Thymus (tissue), 11 donors: Measurements from ENCODE around the gene OCSTAMP. TPM values are rescaled to one million over a fixed set of nuclear protein-coding genes. Genes with fewer than 3 reads are reported as not detected.

ENCODE experiments used
- DNase-seq, 9 donors: peaks; one replicate each; pipeline ENCODE4 v3.0.0-alpha.2; 2013; ENCODE audit warnings: low spot score in 9 of 9, low read depth in 6 of 9, missing footprints in 1 of 9
- H3K27ac ChIP-seq, 2 donors: one replicate each; pipeline ENCODE4 v1.5.1; 2013; ENCODE audit warnings: control low read depth in 1 of 2, low read depth in 1 of 2, low read length in 1 of 2, mild to moderate bottlenecking in 1 of 2, moderate library complexity in 1 of 2
- H3K27me3 ChIP-seq, 2 donors: one replicate each; pipeline ENCODE4 v1.5.1; 2013; ENCODE audit warnings: low read length in 1 of 2; ENCODE audit not compliant: control insufficient read depth in 2 of 2, insufficient read depth in 1 of 2
- H3K36me3 ChIP-seq, 2 donors: one replicate each; pipeline ENCODE4 v1.5.1; 2013; ENCODE audit warnings: low read length in 1 of 2, mild to moderate bottlenecking in 1 of 2, moderate library complexity in 1 of 2; ENCODE audit not compliant: control insufficient read depth in 2 of 2, insufficient read depth in 2 of 2
- H3K4me1 ChIP-seq, 2 donors: one replicate each; pipeline ENCODE4 v1.5.1; 2013; ENCODE audit warnings: low read length in 2 of 2; ENCODE audit not compliant: control insufficient read depth in 2 of 2, insufficient read depth in 2 of 2
- H3K4me3 ChIP-seq, 2 donors: one replicate each; pipeline ENCODE4 v1.5.1; 2013; ENCODE audit warnings: low read length in 2 of 2, control low read depth in 1 of 2, mild to moderate bottlenecking in 1 of 2
- H3K9me3 ChIP-seq, 2 donors: one replicate each; pipeline ENCODE4 v1.5.1; 2013; ENCODE audit warnings: low read length in 1 of 2, mild to moderate bottlenecking in 1 of 2; ENCODE audit not compliant: control insufficient read depth in 2 of 2, insufficient read depth in 1 of 2
- WGBS: extraction: QIAGEN DNeasy Blood & Tissue Kit; methylation state at CpG from one replicate; pipeline ENCODE4 v1.1.7; 2013; 5-methylcytosine and 5-hydroxymethylcytosine counted together
- polyA plus RNA-seq: library from polyadenylated mRNA; stranded (reverse); fragments of 200-250 nt; gene quantifications from one replicate; pipeline ENCODE4 v1.2.3, GENCODE V29; 2013
- total RNA-seq: library from RNA; stranded (reverse); fragments of 120-200 nt; gene quantifications from one replicate; pipeline ENCODE4 v1.2.4, GENCODE V29; 2013
- donor health status: healthy.

Gene OCSTAMP
- total and polyA plus RNA-seq, 2 donors: under 0.01 to 0.02 TPM

- H3K4me3 ChIP-seq: no peak overlapping the region
- H3K27me3 ChIP-seq: no peaks in the 10 kb centered on the region
- DNase-seq: no peak
- H3K9me3 ChIP-seq: no peaks in the 10 kb centered on the region
- no peak overlapping the region for H3K27ac ChIP-seq
- no peaks in the 10 kb centered on the region for H3K4me1 ChIP-seq
- WGBS: 99% methylated on average over 5 of the region's 5 CpGs
- H3K36me3 ChIP-seq: no peaks in the 10 kb centered on the region
Observed at GRCh38 chr20:46586724-46587123, 36.3 kb upstream of the OCSTAMP start.

DNA sequence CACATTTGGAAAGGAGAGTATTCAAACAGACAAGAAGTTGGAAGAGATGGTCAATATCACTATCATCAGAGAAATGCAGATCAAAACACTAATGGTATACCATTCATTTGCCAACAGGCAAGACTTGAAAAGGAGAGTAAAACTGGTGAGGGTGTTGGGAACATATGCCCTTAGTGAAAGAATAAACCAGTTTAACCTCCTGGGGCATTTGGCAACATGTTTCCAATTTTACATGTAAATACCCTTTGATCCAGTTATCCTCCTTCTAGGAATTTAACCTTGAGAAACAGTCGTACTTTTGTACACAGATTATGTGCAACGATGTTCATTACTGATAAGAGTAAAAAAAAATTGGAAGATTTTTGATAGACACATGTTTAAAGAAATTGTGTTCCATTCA, 34.1 kb upstream of the OCSTAMP start:
- H3K4me1 ChIP-seq: no peaks in the 10 kb centered on the region
- no peaks in the 10 kb centered on the region for H3K9me3 ChIP-seq
- H3K27ac ChIP-seq: no peak overlapping the region
- H3K27me3 ChIP-seq: no peaks in the 10 kb centered on the region
- no peaks in the 10 kb centered on the region for H3K36me3 ChIP-seq
- 89% methylated on average over 2 of the region's 2 CpGs for WGBS
- H3K4me3 ChIP-seq: no peak overlapping the region
- no peak for DNase-seq

- H3K36me3 ChIP-seq: no peaks in the 10 kb centered on the region
- H3K27ac ChIP-seq: no peak overlapping the region
- H3K4me3 ChIP-seq: no peak overlapping the region
- H3K4me1 ChIP-seq: no peaks in the 10 kb centered on the region
- H3K9me3 ChIP-seq: no peaks in the 10 kb centered on the region
- 89% methylated on average over 17 of the region's 17 CpGs for WGBS
- DNase-seq: no peak
- no peaks in the 10 kb centered on the region for H3K27me3 ChIP-seq
Observed at GRCh38 chr20:46583411-46584214, 33.2 kb upstream of the OCSTAMP start.

DNA sequence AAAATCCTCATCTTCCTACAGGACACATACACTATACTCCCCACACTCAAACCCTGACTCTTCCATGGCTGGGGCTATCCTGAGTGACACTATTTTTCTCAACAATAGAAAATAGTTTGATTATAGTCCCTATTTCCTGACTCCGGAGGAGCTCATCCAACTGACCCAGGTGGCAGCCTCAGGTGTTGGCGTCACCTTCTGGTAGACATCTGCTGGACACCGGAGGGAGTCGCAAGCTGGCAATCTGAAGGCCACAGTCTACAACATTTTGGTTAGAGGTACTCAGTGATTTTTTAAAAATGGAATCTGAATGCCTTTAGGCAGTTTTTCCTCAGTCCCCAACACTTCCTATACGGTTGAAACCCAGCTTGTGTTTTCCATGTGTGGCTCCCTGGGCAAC, 32.2 kb upstream of the OCSTAMP start:
- no peaks in the 10 kb centered on the region for H3K4me1 ChIP-seq
- 95% methylated on average over 5 of the region's 5 CpGs for WGBS

GRCh38 chr20:46581391-46581790, 30.9 kb upstream of the OCSTAMP start:
- Histone ChIP-seq H3K4me1 (no peaks in the 10 kb centered on the region), H3K36me3 (no peaks in the 10 kb centered on the region), H3K27ac (no peak overlapping the region), H3K4me3 (no peak overlapping the region), H3K9me3 (no peaks in the 10 kb centered on the region), H3K27me3 (no peaks in the 10 kb centered on the region)
- WGBS: 84% methylated on average over 3 of the region's 3 CpGs
- no peak for DNase-seq

More for the DNA sequence above, 32.2 kb upstream of the OCSTAMP start:
- no peak for DNase-seq
- no peaks in the 10 kb centered on the region for H3K9me3 ChIP-seq
- no peak overlapping the region for H3K27ac ChIP-seq
- H3K4me3 ChIP-seq: no peak overlapping the region
- H3K36me3 ChIP-seq: no peaks in the 10 kb centered on the region
- no peaks in the 10 kb centered on the region for H3K27me3 ChIP-seq

DNA sequence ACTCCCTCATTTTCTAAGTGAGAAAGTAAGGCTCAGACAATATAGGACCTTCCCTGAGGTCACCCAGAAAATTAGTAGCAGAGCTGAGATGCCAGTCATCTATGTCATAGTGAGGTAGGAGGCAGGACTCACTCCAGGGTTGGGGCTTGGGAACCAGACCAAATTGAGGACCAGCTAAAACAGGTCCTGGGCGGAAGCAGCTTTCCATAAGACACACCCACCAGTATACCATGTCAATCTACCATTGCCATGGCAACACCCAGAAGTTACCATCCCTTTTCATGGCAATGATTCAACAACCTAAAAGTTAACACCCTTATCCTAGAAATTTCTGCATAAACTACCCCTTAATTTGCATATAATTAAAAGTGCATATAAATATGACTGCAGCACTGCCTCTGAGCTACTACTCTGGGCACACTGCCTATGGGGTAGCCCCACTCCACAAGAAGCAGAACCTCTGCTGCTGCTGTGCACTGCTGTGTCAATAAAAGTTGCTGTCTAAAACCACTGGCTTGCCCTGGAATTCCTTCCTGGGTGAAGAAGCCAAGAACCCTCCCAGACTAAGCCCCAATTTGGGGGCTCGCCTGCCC, 30.3 kb upstream of the OCSTAMP start:
- Histone ChIP-seq H3K4me3 (no peak overlapping the region), H3K27me3 (no peaks in the 10 kb centered on the region), H3K4me1 (no peaks in the 10 kb centered on the region), H3K36me3 (no peaks in the 10 kb centered on the region), H3K27ac (no peak overlapping the region), H3K9me3 (no peaks in the 10 kb centered on the region)
- 94% methylated on average over 2 of the region's 2 CpGs for WGBS
- no peak for DNase-seq

DNA sequence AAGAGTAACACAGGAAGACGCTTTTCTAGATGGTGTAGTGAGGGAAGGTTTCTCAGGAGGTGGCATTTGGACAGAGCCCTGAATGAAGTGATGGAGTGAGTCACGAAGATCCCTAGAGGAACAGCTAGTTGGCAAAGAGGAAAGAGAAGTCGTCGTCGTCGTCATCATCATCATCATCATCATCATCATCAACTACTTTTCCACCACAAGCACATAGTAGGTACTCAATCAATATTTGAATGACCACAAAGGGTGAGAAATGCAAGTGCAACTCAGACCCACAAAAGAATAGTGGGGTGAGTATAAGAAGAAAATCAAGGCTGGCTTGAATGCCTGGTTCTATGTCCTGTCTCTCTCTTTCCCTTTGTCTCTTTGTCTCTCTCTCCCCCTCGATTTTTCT, 28.3 kb upstream of the OCSTAMP start:
- Histone ChIP-seq H3K4me1 (no peaks in the 10 kb centered on the region), H3K36me3 (no peaks in the 10 kb centered on the region), H3K9me3 (no peaks in the 10 kb centered on the region), H3K27me3 (peaks cover 0 to 2% of the 10 kb centered on the region in 2 donors), H3K4me3 (no peak overlapping the region), H3K27ac (no peak overlapping the region)
- WGBS: 93% methylated on average over 7 of the region's 7 CpGs
- no peak for DNase-seq

DNA sequence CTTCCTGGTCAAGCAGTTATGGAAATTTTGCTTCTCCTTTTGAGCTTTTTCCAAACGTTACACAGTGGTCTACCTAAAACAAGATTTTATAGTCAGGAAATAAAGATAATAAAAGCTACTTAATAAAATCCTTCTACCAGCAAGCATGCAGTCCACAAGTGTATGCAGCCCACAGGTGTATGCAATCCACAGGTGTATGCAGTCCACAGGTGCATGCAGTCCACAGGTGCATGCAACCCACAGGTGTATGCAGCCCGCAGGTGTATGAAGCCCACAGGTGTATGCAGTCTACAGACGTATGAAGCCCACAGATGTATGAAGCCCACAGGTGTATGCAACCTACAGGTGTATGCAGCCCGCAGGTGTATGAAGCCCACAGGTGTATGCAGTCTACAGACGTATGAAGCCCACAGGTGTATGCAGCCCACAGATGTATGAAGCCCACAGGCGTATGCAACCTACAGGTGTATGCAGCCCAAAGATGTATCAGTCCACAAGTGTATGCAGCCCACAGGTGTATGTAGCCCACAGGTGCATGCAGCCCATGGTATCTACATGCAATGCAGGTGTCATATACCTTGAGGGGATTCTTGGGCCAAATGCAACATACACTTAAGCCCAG, 26.4 kb upstream of the OCSTAMP start:
- DNase-seq: no peak

GRCh38 chr20:46575937-46576461, 25.5 kb upstream of the OCSTAMP start:
- Histone ChIP-seq H3K4me3 (no peak overlapping the region), H3K9me3 (no peaks in the 10 kb centered on the region), H3K4me1 (no peaks in the 10 kb centered on the region), H3K27me3 (peaks cover 0 to 2% of the 10 kb centered on the region in 2 donors), H3K36me3 (no peaks in the 10 kb centered on the region), H3K27ac (no peak overlapping the region)
- WGBS: 13% methylated on average over 9 of the region's 9 CpGs
- DNase-seq: no peak

More for the DNA sequence above, 26.4 kb upstream of the OCSTAMP start:
- Histone ChIP-seq H3K27ac (no peak overlapping the region), H3K4me3 (no peak overlapping the region), H3K9me3 (no peaks in the 10 kb centered on the region), H3K4me1 (no peaks in the 10 kb centered on the region), H3K36me3 (no peaks in the 10 kb centered on the region), H3K27me3 (peaks cover 0 to 2% of the 10 kb centered on the region in 2 donors)
- WGBS: 86% methylated on average over 6 of the region's 6 CpGs
